ENCODE measurements around the gene CITED2. TPM values are rescaled to one million over a fixed set of nuclear protein-coding genes. Genes with fewer than 3 reads are reported as not detected.
"Not testable (repeated sequence)": the region's sequence is repeated elsewhere in the genome, so short reads cannot be mapped to it uniquely, and the experiment has no call there.

The CITED2 gene
- total and polyA plus RNA-seq, 7 donors, result 15.3 to 414 (median 118) TPM

- intact Hi-C loops (cut with DNase I), result loop anchor here (1.0 to 10.0 kb wide), 4 partner anchors 137 to 547 kb away; partner anchors contain the start of gene HECA (in 1 of the 2)
- DNase-seq (no peak), ATAC-seq (peak; percentile 46 to 82 (median 75))
- Histone ChIP-seq H3K27me3 (ENCODE audit: insufficient read depth in 3 of 3, low read length in 2 of 3) (no peaks in the 10 kb centered on the region), H3K4me3 (no peak overlapping the region), H3K36me3 (ENCODE audit: insufficient read depth in 1 of 2, low read depth in 1 of 2) (no peaks in the 10 kb centered on the region), H3K27ac (no peak overlapping the region), H3K9me3 (no peaks in the 10 kb centered on the region), H3K4me1 (peaks cover 11% of the 10 kb centered on the region)
- WGBS, 3 donors, result 56 to 62% (median 57%) methylated on average over 4 of the region's 4 CpGs
- TF ChIP-seq CTCF (IDR thresholded peaks at IDR 0.05), result peak; percentile 80
Measured at GRCh38 chr6:139364302-139364981, 10.0 kb downstream of the CITED2 start.

GRCh38 chr6:139363797-139364196 is 10.7 kb downstream of the CITED2 start:
- 92 to 93% (median 93%) methylated on average over 5 of the region's 5 CpGs for WGBS, 3 donors
- intact Hi-C loops (cut with DNase I), result loop anchor here (1.0 to 10.0 kb wide), 4 partner anchors 136 to 546 kb away; partner anchors contain the start of gene HECA (in 1 of the 2)
- not testable (repeated sequence) for H3K27ac ChIP-seq; H3K36me3 ChIP-seq (ENCODE audit: insufficient read depth in 1 of 2, low read depth in 1 of 2); DNase-seq; H3K4me1 ChIP-seq; H3K9me3 ChIP-seq; H3K4me3 ChIP-seq; H3K27me3 ChIP-seq (ENCODE audit: insufficient read depth in 3 of 3, low read length in 2 of 3)
- peak in 1 of 4 donors; percentile 10 for ATAC-seq

- not testable (repeated sequence) for ATAC-seq
- intact Hi-C loops (cut with DNase I), result loop anchor here (5.0 to 10.0 kb wide), 3 partner anchors 136 to 546 kb away; partner anchors contain the start of gene HECA (in 1 of the 2)
Measured at GRCh38 chr6:139363123-139363522, 11.3 kb downstream of the CITED2 start.

GRCh38 chr6:139361211-139361610 is 13.2 kb downstream of the CITED2 start:
- Histone ChIP-seq H3K4me1 (no peaks in the 10 kb centered on the region), H3K4me3 (no peak overlapping the region), H3K27ac (no peak overlapping the region), H3K36me3 (ENCODE audit: insufficient read depth in 1 of 2, low read depth in 1 of 2) (no peaks in the 10 kb centered on the region), H3K9me3 (no peaks in the 10 kb centered on the region), H3K27me3 (ENCODE audit: insufficient read depth in 3 of 3, low read length in 2 of 3) (no peaks in the 10 kb centered on the region)
- 68 to 77% (median 70%) methylated on average over 2 of the region's 2 CpGs for WGBS, 3 donors
- DNase-seq (no peak), ATAC-seq (no peak)
- TF ChIP-seq CTCF (IDR thresholded peaks at IDR 0.05), result no peak
- intact Hi-C loops (cut with DNase I), result loop anchor here (5.0 to 10.0 kb wide), 3 partner anchors 134 to 544 kb away; partner anchors contain the start of gene HECA (in 1 of the 2)

More at GRCh38 chr6:139363123-139363522, 11.3 kb downstream of the CITED2 start:
- H3K4me1 ChIP-seq; H3K9me3 ChIP-seq; H3K4me3 ChIP-seq; H3K36me3 ChIP-seq (ENCODE audit: insufficient read depth in 1 of 2, low read depth in 1 of 2); DNase-seq; H3K27me3 ChIP-seq (ENCODE audit: insufficient read depth in 3 of 3, low read length in 2 of 3); H3K27ac ChIP-seq: not testable (repeated sequence)
- 75 to 85% (median 78%) methylated on average over 1 of the region's 1 CpG for WGBS, 3 donors

- no peak for TF ChIP-seq CTCF (IDR thresholded peaks at IDR 0.05)
- H3K4me3 ChIP-seq, result no peak overlapping the region
- 91 to 95% (median 93%) methylated on average over 2 of the region's 2 CpGs for WGBS, 3 donors
Measured at GRCh38 chr6:139356924-139357323, 17.5 kb downstream of the CITED2 start.

More at GRCh38 chr6:139356924-139357323, 17.5 kb downstream of the CITED2 start:
- DNase-seq (no peak), ATAC-seq (no peak)
- no peak overlapping the region for H3K27ac ChIP-seq
- no peaks in the 10 kb centered on the region for H3K4me1 ChIP-seq
- no peaks in the 10 kb centered on the region for H3K9me3 ChIP-seq
- intact Hi-C loops (cut with DNase I), result no loop called here
- no peaks in the 10 kb centered on the region for H3K27me3 ChIP-seq (ENCODE audit: insufficient read depth in 3 of 3, low read length in 2 of 3)
- H3K36me3 ChIP-seq (ENCODE audit: insufficient read depth in 1 of 2, low read depth in 1 of 2), result no peaks in the 10 kb centered on the region
